NCI-H1694 (cell line): ENCODE measurements around the gene DCHS1.
A peak's percentile ranks its signal among the peaks of the same experiment; 100 is the strongest.

Source experiments
- DNase-seq: peaks from one replicate; lab custom pipeline; 2025; lab: John Stamatoyannopoulos, UW

DCHS1 gene

GRCh38 chr11:6610591-6610990, 45.0 kb downstream of the DCHS1 start:
- DNase-seq, result no peak

- no peak for DNase-seq
Measured at GRCh38 chr11:6609502-6610015, 46.0 kb downstream of the DCHS1 start.

GRCh38 chr11:6608726-6609501, 46.7 kb downstream of the DCHS1 start:
- no peak for DNase-seq

- DNase-seq, result no peak
Measured at GRCh38 chr11:6608011-6608410, 47.6 kb downstream of the DCHS1 start.

GRCh38 chr11:6607190-6607795, 48.3 kb downstream of the DCHS1 start:
- no peak for DNase-seq

GRCh38 chr11:6606471-6607189, 49.0 kb downstream of the DCHS1 start:
- DNase-seq, result no peak

- DNase-seq, result no peak
Measured at GRCh38 chr11:6604790-6605189, 50.8 kb downstream of the DCHS1 start.

- DNase-seq, result no peak
Measured at GRCh38 chr11:6604081-6604626, 51.5 kb downstream of the DCHS1 start.

GRCh38 chr11:6603287-6604080, 52.1 kb downstream of the DCHS1 start, which contains the start of the genes ILK and RRP8:
ILK (plus strand) TSS chr11:6603774; CDS start chr11:6604272, 498 bp downstream.
RRP8 (minus strand) TSS chr11:6603616; CDS start chr11:6603502, 114 bp downstream.
- DNase-seq, result peak; percentile 52

GRCh38 chr11:6602096-6602940, 53.3 kb downstream of the DCHS1 start:
- no peak for DNase-seq

GRCh38 chr11:6601041-6601461, 54.6 kb downstream of the DCHS1 start:
- no peak for DNase-seq

- no peak for DNase-seq
Measured at GRCh38 chr11:6599881-6600390, 55.7 kb downstream of the DCHS1 start.

GRCh38 chr11:6599449-6599848, 56.2 kb downstream of the DCHS1 start:
- no peak for DNase-seq

- DNase-seq, result no peak
Measured at GRCh38 chr11:6598555-6598954, 57.1 kb downstream of the DCHS1 start.

- no peak for DNase-seq
Measured at GRCh38 chr11:6596239-6596877, 59.3 kb downstream of the DCHS1 start.

- DNase-seq, result no peak
Measured at GRCh38 chr11:6594142-6594768, 61.4 kb downstream of the DCHS1 start.

- no peak for DNase-seq
Measured at GRCh38 chr11:6588018-6588417, 67.6 kb downstream of the DCHS1 start.

- no peak for DNase-seq
Measured at GRCh38 chr11:6587360-6587953, 68.2 kb downstream of the DCHS1 start.
